GM18502 (cell line): ENCODE results near the gene TRPV4.
A peak's percentile ranks its signal among the peaks of the same experiment; 100 is the strongest.
"Not testable (repeated sequence)": the region's sequence is repeated elsewhere in the genome, so short reads cannot be mapped to it uniquely, and the experiment has no call there.

ENCODE experiments used
- ATAC-seq: cut with Tn5 transposase; IDR thresholded peaks from one replicate; pipeline ENCODE4 v1.9.1; 2021; ENCODE audit warnings: mild to moderate bottlenecking; ENCODE audit not compliant: unreplicated experiment, poor library complexity

Gene TRPV4

DNA sequence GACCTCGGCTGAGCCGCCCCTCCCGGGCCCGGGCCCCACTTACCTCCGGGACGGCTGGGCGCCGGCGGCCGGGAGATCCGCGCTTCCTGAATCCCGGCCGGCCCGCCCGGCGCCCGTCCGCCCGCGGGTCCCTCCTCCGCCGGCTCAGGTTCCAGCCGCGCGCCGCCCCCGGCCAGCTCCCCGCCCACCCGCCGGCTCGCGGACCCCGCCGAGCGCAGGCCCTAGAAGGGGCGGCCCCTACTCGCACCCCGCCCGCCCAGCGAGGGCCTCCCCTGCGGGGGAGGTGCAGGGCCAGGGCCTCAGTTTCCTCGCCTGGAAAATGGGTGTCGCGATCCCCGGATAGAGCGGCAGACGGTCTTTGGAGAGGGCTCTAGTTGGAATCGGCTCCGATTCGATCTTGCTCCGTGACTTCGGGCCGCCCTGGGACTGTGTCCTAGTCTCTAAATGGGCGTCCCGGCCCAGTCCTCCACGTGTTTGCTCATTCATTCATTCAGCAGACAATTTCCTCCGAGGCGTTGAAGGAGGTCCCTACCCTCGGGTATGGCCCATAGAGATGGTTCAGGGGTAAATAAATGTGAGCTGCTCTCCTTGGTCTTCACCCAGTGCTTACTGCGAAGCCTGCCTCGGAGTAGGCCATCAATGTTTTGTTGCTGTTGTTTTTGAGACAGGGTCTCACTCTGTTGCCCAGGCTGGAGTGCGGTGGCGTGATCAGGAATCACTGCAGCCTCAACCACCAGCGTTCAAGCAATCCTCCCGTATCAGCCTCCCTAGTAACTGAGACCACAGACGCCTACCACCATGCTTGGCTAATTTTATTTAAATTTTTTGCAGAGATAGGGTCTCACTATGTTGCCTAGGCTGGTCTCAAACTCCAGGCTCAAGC lies at the start of gene TRPV4:
Gene TRPV4 (minus strand): TSS at position 92 of the 883 bp plus-strand sequence. CDS start 18,602 bp downstream, outside the sequence.
- no peak for ATAC-seq

DNA sequence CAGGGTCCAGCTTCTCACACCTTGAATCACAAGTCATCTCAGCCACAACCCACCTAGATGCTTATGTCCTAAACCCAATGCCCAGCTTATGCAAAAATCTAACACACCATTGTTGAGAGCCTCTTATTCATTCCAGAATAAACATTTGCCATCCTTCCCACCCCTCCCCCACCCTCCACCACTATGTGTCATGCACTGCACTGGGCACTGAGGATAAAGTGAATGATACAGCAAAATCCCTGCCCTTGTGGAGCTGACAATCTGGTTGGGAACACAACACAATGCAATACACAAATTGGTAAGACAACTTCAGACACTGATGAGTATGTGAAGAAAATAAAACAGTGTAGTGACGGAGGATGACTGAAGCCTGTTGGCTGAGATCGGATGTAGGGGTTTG lies 48.6 kb upstream of the TRPV4 start:
- no peak for ATAC-seq

DNA sequence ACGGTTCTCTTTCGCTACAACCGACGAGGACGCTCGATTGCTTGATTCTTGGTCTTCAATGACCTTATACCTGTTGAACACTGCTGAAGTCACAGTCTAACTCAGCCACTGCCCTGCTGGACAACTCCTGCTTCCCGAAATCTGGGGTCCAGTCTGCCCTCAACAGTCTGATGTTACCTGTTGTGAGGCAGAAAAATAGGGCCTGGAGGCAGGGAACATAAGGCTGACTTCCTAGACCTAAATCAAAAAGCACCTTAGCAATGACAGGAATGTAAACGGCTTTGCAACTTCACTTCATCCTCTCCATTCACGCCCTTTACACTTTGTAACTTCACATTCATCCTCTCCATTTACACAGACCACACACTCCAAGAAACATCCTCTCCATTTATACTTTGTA lies 47.7 kb upstream of the TRPV4 start:
- no peak for ATAC-seq

DNA sequence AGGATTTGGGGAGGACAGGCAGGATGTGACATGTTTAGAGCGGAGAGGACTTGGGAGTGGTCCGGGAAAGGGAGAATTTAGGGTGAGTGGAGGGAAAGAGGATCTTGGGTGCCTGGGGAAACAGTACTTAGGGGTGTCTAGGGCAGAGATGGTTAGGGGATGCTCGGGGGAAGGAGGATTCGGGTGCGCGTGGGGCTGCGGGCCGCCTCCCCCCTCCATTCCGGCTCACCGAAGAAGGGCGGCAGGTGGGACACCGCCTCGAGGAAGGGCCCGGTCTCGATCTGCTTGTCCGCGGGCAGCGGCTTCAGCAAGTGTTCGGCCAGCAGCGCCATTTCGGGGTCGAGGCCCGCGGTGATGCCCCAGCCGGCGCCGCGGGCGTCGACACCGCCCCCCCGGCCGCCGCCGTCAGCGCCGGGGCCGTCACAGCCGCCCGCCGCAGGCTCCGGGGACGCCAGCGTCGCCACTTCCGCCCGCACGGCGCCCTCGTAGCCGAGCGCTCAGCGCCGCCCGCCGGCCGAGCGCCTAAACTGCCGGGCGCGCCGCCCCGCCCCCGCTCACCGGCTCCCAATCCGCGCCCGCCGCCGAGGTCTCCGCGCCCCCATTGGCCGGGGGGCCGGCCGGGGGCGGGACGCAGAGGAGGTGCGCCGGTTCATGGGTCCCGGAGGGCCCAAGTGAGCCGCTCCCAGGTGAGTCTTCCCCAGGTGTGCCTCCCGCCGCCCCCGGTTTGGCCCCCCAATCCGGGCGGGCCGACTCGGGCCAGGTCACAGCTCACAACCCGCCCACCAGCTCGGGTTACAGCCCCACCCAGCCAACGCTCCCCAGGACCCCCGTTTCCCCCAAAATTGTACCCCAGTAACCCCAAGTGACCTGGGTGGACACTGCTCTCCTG lies 47.1 kb upstream of the TRPV4 start, which contains the start of gene GLTP:
Gene GLTP (minus strand): TSS at position 499 of the 889 bp plus-strand sequence. CDS start 167 bp downstream, at position 332.
- peak; percentile 94 for ATAC-seq

DNA sequence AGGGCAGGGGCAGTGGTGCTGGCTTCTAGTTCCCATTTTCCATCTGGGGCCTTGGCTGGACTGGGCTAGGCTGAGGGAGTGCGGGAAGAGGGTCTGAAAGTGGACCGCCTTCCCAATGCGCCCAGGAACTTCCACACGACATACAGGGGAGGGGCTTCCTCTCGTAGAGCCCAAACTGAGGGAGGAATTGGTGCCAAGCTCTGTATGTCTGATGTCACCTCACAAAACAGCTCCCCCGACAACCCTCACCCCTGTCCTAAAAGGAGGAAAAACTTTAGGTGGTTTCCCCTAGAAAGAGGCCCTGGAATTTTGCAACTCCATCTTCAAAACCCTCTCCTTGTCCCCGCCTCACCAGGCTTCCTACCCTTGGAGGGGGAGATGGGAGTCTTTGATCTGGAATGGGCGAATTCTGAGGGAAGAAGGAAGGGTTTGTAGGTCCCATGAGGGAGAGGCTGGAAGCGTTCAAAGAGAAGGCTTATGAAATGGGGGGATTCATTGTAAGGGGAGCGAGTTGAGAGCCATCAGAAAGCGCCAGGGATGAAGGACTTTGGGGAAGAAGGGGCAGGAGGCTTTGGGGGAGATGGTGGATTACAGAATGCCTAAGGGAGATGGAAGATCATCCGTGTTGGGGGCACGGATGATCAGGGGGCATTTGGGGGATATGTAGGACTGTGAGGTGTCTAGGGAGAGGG lies 46.3 kb upstream of the TRPV4 start:
- no peak for ATAC-seq

DNA sequence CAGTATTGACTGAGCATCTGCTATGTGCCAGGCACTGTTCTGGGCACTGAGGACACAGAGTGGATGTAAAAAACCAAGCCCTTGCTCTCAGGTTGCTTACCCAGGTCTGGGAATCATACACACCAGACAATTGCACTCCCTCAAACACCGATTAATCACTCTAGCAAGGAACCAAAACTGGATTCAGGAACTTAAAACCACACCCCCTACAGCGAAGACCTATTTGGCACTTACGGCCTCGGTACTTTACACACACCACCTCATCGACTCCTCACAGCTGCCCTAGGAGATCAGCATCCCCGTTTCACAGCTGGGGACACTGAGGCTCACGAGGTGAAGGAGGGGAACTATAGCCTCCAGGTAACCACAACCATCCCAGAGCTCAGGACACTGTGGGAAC lies 45.6 kb upstream of the TRPV4 start:
- no peak for ATAC-seq

DNA sequence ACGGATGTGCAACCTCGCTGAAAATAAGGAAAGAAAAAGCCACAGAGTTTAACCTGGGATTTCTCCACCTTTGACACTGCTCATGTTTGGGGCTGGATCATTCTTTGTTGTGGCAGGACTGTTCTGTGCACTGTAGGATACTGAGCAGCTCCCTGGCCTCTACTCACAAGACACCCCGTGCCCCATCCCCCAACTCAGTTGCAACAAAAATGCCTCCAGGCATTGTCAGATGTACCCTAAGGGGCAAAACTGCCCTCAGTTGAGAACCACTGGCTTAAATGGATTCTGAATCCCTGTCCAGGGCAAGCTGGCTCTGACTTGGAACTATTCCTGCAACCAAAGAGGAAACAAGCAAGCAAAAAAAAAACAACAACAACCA lies 45.0 kb upstream of the TRPV4 start:
- no peak for ATAC-seq

DNA sequence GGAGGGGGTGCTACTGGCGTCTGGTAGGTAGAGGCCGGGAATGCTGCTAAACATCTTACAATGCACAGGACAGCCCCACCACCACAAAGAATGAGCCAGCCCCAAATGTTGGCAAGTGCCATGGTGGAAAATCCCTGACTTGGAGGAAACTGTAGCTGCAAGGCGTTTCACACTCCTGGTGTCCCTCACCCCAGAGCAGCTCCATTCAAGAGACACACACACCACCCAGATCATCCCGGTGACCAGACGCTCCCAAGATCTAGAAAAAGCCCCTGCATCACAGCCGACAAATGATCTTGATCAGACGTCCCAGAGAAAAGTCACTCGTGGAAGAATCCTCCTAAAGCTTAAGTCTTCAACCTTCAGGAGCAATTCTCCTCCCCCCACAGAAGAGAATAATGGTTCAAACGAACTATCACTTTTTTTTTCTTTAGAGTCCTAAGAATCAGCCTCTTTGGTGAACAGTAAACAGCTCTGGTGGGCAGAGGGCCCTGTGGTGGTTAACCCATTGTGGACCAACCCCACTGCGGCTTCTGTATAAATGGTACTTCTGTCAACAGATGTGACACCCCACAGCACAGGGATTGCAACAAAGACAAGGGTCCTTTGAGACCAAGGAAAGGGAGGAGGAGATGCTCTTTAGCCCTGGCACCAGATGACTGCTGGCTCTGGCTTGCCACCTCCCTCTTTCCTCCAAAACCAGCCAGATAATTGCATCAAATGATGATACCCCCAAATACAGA lies 44.5 kb upstream of the TRPV4 start:
- no peak for ATAC-seq

DNA sequence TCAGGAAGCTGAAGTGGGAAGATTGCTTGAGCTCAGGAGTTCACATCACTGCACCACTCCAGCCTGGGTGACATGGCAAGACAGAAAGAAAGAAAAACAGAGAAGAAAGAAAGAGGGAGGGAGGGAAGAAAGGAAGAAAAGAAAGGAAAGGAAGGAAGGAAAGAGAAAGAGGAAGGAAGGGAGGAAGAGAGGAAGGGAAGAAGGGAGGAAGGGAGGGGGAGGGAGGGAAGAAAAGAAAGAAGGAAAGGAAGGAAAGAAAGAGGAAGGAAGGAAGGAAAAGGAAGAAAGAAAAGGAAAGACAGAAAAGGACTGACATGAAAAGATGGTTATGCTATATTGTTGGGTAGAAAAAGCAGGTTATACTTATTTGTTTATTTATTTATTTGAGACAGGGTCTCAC lies 43.2 kb upstream of the TRPV4 start:
- no peak for ATAC-seq

DNA sequence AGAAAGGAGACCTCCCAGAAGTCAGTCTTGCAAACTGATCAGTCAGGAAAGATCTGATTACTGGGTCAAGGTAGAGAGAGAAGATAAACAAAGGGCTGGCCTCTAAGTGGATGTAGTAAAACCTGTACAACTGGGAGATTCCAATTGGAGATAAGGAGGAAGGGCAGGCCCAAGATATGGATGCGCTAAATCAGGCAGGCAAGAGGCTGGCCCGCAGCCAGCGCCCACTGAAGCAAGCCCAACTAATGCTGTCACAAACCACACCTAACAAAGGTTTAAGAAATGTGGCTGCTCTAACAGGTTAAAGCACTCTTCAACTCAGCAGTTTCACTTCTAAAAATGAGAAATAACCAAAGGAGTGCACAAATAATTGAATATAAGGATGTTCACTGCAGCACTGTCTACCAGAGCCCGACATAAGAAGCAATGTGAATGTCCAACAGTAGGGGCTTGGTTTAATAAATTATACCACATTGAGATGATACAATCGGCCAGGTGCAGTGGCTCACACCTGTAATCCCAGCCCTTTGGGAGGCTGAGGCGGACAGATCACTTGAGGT lies 42.5 kb upstream of the TRPV4 start:
- ATAC-seq = no peak

DNA sequence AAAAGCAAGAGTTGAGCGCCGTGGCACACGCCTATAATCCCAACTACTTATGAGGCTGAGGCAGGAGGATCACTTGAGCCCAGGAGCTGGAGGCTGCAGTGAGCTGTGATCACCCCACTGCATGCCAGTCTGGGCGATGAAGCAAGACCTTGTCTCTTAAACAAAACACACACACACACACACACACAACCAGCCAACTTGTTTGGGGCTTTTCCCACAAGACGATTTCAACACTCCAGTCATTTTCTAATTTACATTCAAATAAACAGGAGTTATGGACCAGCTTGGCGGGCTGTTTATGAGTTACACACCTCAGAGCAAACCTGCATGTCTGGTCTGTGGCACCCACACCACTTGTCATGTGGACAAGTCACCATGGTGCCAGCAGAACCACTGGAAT lies 40.5 kb upstream of the TRPV4 start:
- ATAC-seq = no peak

DNA sequence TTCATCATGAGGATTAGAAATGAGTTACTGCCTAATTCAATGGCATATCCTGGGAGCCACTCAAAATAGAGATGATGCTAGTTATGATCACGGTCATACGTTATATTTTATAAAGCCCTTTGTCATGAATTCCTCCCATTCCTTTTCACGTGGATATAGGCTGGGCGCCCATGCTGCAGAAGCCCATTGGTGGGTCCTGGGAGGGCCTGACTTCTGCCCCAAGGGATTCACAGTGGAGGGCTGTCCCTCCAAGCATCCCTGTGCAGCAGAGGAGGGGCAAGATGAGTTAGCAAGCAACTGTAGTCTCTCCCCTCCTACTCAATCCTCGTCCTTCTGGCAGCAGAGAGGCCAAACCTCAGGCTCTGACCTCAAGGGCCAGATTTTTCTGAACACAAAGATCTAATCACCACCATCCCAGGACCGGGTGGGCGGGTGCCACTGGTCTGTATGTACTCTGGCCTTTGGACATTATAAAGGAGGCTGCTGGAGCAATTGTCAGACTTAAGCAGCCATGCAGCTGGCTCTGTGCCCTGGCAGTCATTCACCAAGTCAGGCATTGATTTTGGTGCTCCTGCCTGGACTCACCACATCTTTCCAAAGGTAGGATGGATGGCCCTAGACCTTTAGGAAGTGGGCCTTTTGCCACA lies 38.6 kb upstream of the TRPV4 start:
- ATAC-seq = no peak

DNA sequence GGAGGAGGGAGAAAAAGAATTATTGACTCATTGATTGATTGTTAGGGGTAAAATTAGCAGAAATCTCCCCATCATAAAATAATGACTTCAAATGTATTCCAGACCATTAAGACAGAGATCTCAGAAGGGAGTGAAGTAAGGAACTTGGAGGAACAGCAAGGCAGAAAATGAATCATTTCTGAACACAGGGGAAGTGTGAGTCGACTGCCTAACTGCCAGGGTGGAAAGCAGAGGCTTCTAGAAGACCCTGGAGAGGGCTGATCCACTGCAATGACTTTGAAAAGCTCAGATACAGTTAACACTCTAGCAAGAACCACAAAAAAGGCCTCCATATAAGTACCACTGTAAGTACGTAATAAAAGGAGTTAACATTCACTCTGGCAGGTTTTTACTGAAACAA lies 37.5 kb upstream of the TRPV4 start:
- no peak for ATAC-seq

DNA sequence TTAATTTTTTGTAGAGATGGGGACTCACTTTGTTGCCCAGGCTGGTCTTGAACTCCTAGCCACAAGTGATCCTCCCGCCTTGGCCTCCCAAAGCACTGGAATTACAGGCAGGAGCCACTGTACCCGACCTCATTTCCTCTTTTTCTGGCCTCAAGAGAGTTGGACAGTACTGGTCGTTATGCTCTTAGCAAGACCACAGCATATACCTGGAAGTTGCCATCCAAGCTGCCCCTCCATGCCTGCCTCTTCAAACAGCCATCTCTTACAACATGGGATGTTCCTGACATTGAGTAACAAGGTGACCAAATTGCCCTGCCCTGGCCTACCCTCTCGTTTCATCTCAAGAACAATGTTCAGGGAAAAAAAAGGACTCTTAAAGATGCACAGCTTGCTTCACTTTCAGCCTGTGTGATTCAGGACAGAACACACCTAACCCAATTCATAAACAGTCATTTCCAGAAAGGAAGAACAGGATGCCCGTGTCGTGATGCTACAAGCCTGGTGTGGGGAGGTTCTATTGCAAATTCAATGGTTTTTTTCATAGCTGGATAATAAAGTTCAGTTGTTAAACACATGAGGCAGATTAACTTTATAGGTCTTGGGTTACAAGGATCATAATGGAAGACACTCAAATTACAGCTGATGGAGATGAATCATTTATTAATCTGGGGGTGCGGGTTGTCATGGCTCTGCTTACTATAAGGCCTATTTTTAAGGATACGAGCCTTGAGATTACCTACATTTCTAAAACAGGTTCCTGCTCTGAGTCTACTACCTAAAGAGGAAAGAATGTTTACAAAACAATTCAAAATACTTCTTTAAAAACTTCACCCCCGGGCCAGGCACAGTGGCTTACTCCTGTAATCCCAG lies 35.2 kb upstream of the TRPV4 start:
- ATAC-seq = no peak

DNA sequence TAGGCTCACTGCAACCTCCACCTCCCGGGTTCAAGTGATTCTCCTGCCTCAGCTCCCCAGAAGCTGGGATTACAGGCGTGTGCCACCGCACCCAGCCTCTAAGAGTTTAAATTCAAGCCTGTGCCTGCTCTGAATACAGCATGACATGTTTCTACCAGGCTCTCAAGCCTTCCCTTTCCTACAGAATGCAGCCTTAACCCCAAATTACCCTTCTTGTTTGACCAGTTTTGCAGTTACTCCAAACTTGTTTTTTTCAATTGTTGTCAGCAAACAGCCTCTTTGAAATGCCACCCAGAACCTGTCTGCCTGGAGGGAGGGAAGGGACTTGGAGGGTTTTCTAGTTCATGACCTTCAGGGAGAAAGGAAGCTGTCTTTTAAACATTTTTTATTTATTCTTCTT lies 31.7 kb upstream of the TRPV4 start:
- no peak for ATAC-seq

DNA sequence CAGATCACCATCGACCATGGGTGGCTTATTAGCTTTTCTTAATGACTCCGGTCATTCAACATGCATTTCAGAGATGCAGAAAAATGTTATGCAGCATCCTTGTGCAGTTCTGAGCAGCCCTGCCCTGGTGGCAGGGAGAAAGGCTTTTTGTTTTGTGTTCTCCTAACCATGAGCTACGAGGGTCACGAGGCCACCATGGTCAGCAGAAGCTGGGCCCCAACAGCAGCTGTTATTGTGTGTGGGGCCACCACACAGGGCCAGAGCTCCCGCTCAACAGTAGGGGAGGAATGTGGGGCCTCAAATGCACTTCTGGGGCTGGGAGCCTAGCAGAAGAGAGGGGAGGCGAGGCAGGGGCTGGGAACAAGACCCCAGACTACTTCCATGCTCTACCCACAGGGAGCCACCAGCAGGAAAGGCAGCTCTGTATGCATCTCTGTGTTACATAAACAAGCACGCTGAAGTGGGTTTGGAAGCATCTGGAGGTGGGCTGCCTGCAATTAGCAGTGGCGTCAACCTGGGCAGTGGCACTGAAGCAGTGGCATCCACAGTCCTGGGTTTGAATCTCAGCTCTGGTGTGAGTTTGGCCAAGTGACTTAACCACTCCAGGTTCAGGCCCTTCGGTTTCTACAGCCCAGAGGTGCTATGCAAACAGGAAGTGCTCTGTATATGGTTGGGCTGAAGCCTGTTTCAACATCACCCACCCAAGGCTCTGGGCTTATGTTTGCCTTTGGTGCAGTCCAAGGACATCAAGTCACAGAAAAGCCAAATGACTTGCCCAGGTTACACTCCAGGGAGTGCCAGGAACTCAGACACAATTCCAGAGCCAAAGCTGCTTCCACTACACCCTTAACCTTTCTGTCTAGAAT lies 30.9 kb upstream of the TRPV4 start:
- ATAC-seq = no peak

DNA sequence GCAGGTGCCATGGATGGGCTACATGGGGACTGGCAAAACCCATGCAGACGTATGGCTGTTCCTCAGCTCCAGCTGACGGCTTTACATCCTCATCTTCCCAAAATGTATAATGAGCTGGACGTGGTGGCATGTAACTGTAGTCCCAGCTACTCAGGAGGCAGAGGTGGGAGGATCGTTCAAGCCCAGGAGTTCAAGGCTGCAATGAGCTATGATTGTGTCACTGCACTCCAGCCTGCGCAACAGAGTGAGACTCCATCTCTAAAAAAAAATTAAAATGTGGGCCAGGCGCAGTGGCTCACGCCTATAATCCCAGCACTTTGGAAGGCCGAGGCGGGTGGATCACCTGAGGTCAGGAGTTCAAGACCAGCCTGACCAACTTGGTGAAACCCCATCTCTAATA lies 29.3 kb upstream of the TRPV4 start:
- ATAC-seq = not testable (repeated sequence)
